DND-41 (cell line): Measurements from ENCODE around the gene PLEK2.

Source experiments
- ATAC-seq: fragments of 200-7000 bp; cut with Tn5 transposase; 3 replicates; pipeline ENCODE4 v1.9.1; 2021; ENCODE audit warnings: low read depth; ENCODE audit not compliant: insufficient read depth
- DNase-seq: peaks from one replicate; pipeline ENCODE4 v3.0.0-alpha.2; 2020
- H2AFZ ChIP-seq: 2 replicates; pipeline ENCODE4 v1.6.0; 2012; ENCODE audit warnings: low read depth, low read length
- H3K27ac ChIP-seq: 2 replicates; pipeline ENCODE4 v1.5.1; 2012; ENCODE audit warnings: low read length, inconsistent platforms
- H3K27me3 ChIP-seq: fragments of 200-600 bp; sonication (generic); 2 replicates; pipeline ENCODE4 v1.6.0; 2012; ENCODE audit warnings: low read length, mild to moderate bottlenecking, inconsistent platforms; ENCODE audit not compliant: insufficient read depth, poor library complexity
- H3K36me3 ChIP-seq: 2 replicates; pipeline ENCODE4 v1.5.1; 2012; ENCODE audit warnings: low read length, inconsistent platforms; ENCODE audit not compliant: insufficient read depth
- H3K4me1 ChIP-seq: 2 replicates; pipeline ENCODE4 v1.5.1; 2012; ENCODE audit warnings: mild to moderate bottlenecking, low read length; ENCODE audit not compliant: insufficient read depth
- H3K4me2 ChIP-seq: 2 replicates; pipeline ENCODE4 v1.6.0; 2012; ENCODE audit warnings: mild to moderate bottlenecking, moderate library complexity, low read length, inconsistent platforms; ENCODE audit not compliant: insufficient read depth
- H3K4me3 ChIP-seq, 2 experiments: fragments of 200-600 bp in 1 of 2; shearing (Covaris generic) in 1 of 2; 2 replicates each; pipeline ENCODE4 v1.5.1; 2012 to 2016; ENCODE audit warnings: inconsistent platforms in 2 of 2, low read length in 2 of 2, mild to moderate bottlenecking in 2 of 2, low read depth in 1 of 2, moderate library complexity in 1 of 2
- H3K79me2 ChIP-seq: 2 replicates; pipeline ENCODE4 v1.6.0; 2012; ENCODE audit warnings: low read length, inconsistent platforms; ENCODE audit not compliant: insufficient read depth
- H3K9ac ChIP-seq: 2 replicates; pipeline ENCODE4 v1.6.0; 2012; ENCODE audit warnings: low read depth, mild to moderate bottlenecking, inconsistent platforms, low read length, moderate library complexity
- H3K9me3 ChIP-seq: 2 replicates; pipeline ENCODE4 v1.5.1; 2012; ENCODE audit warnings: low read length, moderate library complexity, mild to moderate bottlenecking, inconsistent platforms; ENCODE audit not compliant: insufficient read depth, severe bottlenecking
- H4K20me1 ChIP-seq: 2 replicates; pipeline ENCODE4 v1.6.0; 2012; ENCODE audit warnings: low read length; ENCODE audit not compliant: insufficient read depth
- EZH2 ChIP-seq: IDR thresholded peaks from 3 replicates; pipeline ENCODE4 v1.6.1; 2012; ENCODE audit warnings: borderline replicate concordance, low read depth, mild to moderate bottlenecking, moderate library complexity, low read length, inconsistent platforms; ENCODE audit not compliant: severe bottlenecking
- TF ChIP-seq, protein P1 (sequence below): IDR thresholded peaks from 2 replicates; pipeline ENCODE4 v1.5.1; 2012; ENCODE audit warnings: borderline replicate concordance, low read length, moderate library complexity, mild to moderate bottlenecking; ENCODE audit not compliant: poor library complexity, severe bottlenecking; ENCODE audit errors: extremely low read depth

Gene PLEK2

DNA sequence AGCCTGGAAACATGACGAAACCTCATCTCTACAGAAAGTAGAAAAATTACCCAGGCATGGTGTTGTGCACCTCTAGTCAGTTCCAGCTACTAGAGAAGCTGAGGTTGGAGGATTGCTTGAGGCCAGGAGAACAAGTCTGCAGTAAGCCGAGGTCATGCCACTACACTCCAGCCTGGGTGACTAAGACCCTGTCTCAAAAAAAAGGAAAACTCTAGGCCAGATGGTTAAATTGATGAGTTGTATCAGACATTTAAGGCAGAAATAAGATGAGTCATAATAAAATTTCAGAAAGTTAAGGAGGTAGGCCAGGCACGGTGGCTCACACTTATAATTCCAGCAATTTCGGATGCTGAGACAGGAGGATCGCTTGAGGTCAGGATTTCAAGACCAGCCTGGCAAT lies 41.1 kb downstream of the PLEK2 start:
- Histone ChIP-seq H3K4me3 (no peak overlapping the region), H3K36me3 (peaks cover 95% of the 10 kb centered on the region), H3K27ac (no peak overlapping the region), H3K79me2 (peaks cover 66% of the 10 kb centered on the region), H3K4me2 (no peak overlapping the region), H3K4me1 (peaks cover 6% of the 10 kb centered on the region; the same call in 1 of the 2 replicates), H3K9ac (no peak overlapping the region), H3K27me3 (no peaks in the 10 kb centered on the region), H4K20me1 (peaks cover 22% of the 10 kb centered on the region; the same call in 1 of the 2 replicates), H2AFZ (no peak overlapping the region), H3K9me3 (no peaks in the 10 kb centered on the region)
- TF ChIP-seq, protein P1, sequence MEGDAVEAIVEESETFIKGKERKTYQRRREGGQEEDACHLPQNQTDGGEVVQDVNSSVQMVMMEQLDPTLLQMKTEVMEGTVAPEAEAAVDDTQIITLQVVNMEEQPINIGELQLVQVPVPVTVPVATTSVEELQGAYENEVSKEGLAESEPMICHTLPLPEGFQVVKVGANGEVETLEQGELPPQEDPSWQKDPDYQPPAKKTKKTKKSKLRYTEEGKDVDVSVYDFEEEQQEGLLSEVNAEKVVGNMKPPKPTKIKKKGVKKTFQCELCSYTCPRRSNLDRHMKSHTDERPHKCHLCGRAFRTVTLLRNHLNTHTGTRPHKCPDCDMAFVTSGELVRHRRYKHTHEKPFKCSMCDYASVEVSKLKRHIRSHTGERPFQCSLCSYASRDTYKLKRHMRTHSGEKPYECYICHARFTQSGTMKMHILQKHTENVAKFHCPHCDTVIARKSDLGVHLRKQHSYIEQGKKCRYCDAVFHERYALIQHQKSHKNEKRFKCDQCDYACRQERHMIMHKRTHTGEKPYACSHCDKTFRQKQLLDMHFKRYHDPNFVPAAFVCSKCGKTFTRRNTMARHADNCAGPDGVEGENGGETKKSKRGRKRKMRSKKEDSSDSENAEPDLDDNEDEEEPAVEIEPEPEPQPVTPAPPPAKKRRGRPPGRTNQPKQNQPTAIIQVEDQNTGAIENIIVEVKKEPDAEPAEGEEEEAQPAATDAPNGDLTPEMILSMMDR, result no peak
- TF ChIP-seq EZH2, result no peak
- ATAC-seq, result no peak
- DNase-seq, result no peak

DNA sequence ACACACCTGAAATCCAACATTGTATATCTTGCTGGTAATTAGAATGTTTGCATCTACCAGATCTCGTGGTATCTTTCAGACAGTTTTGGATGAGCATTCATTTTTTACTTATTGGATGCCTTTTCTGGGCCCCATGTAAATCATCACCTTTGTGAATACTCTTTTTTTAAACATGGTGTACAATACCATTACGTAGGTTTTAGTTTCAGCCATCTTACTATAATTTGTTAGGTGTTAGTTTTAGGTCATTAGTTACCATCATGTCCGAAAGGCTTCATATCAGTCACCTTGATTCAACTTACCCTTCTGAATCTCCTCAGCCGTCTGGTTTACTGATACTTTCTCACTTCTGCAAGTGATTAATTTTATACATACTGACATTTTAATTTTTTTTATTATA lies 46.5 kb downstream of the PLEK2 start:
- no peak for DNase-seq
- Histone ChIP-seq H2AFZ (no peak overlapping the region), H3K9ac (no peak overlapping the region), H3K9me3 (no peaks in the 10 kb centered on the region), H3K4me2 (peak overlapping the region; percentile 8; the same call in 1 of the 2 replicates), H3K79me2 (peaks cover 87% of the 10 kb centered on the region), H3K27me3 (no peaks in the 10 kb centered on the region), H3K27ac (no peak overlapping the region), H3K4me3 (no peak overlapping the region), H4K20me1 (peaks cover 38% of the 10 kb centered on the region; the same call in 1 of the 2 replicates), H3K4me1 (peaks cover 45% of the 10 kb centered on the region), H3K36me3 (peaks cover 82% of the 10 kb centered on the region)
- TF ChIP-seq EZH2, result no peak
- TF ChIP-seq, protein P1, result no peak
- ATAC-seq, result no peak

DNA sequence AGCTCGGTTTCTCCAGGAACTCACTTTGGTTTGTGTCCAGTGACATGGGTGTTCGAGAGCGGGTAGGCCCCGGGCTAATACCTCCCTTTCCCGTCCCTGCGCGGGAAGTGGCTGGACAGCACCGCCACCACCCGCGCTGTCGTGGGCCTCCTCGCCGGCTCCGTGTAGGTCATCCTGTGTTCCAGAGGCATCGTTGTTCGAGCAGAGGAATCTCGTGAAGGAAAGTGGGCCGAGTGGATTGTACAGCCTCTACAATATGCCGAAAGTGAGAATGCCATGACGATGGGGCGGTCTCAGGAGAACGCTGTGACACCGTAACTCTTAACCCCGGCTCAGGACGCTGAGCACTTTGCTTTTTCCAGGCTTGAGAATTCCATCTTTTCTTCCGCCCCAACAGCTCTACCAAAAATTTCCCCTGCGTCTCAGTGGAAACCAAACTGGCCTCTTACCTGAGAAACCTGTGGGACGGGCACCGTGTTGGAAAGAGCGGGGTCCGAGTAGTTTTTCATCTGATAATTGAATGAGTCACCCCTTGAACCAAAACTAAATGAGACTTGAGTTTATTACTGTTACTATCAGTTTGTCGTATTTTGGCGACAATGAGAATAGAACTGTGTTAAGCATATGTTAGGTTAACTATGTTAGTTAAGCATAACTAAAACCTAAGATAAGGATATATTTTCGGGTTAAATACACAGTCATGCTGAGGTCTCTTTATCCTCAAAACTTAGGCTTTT lies 51.3 kb downstream of the PLEK2 start:
- H3K79me2 ChIP-seq, result peaks cover 94% of the 10 kb centered on the region
- H3K4me2 ChIP-seq, result peak overlapping the region; percentile 83
- H3K27me3 ChIP-seq, result no peaks in the 10 kb centered on the region
- peaks cover 36% of the 10 kb centered on the region for H3K36me3 ChIP-seq
- peak overlapping the region; percentile 98 for H2AFZ ChIP-seq
- peak overlapping the region; percentile 63 for H3K9ac ChIP-seq
- H3K9me3 ChIP-seq, result no peaks in the 10 kb centered on the region
- no peak for DNase-seq
- H3K4me1 ChIP-seq, result peaks cover 60% of the 10 kb centered on the region
- peaks cover 25% of the 10 kb centered on the region; the same call in 1 of the 2 replicates for H4K20me1 ChIP-seq
- peak overlapping the region; percentile 29 to 63 for H3K4me3 ChIP-seq
- peak overlapping the region; percentile 100 for H3K27ac ChIP-seq
- TF ChIP-seq, protein P1, result no peak
- no peak for TF ChIP-seq EZH2
- ATAC-seq, result peak; percentile 41
